SH-SY5Y (cell line): ENCODE results near the gene LAMC2.

Experiments used
- GATA2 ChIP-seq: IDR thresholded peaks from 2 replicates; pipeline ENCODE4 v1.6.1; 2011; ENCODE audit warnings: mild to moderate bottlenecking, low read depth, low read length
- GATA3 ChIP-seq: IDR thresholded peaks from 2 replicates; pipeline ENCODE4 v1.6.1; 2011; ENCODE audit warnings: low read depth, mild to moderate bottlenecking, low read length, moderate library complexity

- TF ChIP-seq GATA2 = no peak
- no peak for TF ChIP-seq GATA3
These were observed 40.9 kb downstream of the LAMC2 start for GRCh38 chr1:183226963-183227362.
